Heart left ventricle (tissue), 13 donors: ENCODE measurements around the gene GNAO1.

ENCODE experiments used
- POLR2A ChIP-seq, 2 donors: fragments of 450-650 bp; IDR thresholded peaks; one replicate each; pipeline ENCODE4 v1.6.1; 2017; ENCODE audit warnings: antibody characterized with exemption in 2 of 2, mild to moderate bottlenecking in 2 of 2, moderate library complexity in 2 of 2
- TF ChIP-seq, protein P1 (sequence below), 12 donors: fragments of 200-600 bp; sonication (generic) in 4 of 12; IDR thresholded peaks; one replicate each; pipeline versions ENCODE4 v1.5.0 to v1.8.0; 2018 to 2022; ENCODE audit warnings: antibody characterized with exemption in 12 of 12, mild to moderate bottlenecking in 5 of 12
- donor health status: ischemic (EF 13 %, LVEDD 7.1; RV severe dilation, severe dysfunction).
- donor health status: DM: no; HTN: yes; CAD: no.
- donor health status: DM: no; HTN: no; CAD: no.
- donor health status: ischemic (EF 25% LVEDD 6.9; RV normal size, moderate dysfunction).
- donor health status: ischemic (EF 25% LVEDD 5.7; RV mildly dilated, moderate dysfunction).
- donor health status: ischemic (EF 35%, LVEDD 5.7; RV mildly dilated, moderate dysfunction).
- donor health status: nonischemic (EF 11% LVEDD 7.7; RV severe dilation, severe dysfunction).
- donor health status: DM: yes; HTN: yes; CAD: no.
- donor health status: PGD.
- donor health status: ischemic (EF 29% LVEDD 5.4; RV normal size, mild dysfunction).
- donor health status: nonischemic (EF 23%, LVEDD 6.1; RV moderate dilation, normal function).

DNA sequence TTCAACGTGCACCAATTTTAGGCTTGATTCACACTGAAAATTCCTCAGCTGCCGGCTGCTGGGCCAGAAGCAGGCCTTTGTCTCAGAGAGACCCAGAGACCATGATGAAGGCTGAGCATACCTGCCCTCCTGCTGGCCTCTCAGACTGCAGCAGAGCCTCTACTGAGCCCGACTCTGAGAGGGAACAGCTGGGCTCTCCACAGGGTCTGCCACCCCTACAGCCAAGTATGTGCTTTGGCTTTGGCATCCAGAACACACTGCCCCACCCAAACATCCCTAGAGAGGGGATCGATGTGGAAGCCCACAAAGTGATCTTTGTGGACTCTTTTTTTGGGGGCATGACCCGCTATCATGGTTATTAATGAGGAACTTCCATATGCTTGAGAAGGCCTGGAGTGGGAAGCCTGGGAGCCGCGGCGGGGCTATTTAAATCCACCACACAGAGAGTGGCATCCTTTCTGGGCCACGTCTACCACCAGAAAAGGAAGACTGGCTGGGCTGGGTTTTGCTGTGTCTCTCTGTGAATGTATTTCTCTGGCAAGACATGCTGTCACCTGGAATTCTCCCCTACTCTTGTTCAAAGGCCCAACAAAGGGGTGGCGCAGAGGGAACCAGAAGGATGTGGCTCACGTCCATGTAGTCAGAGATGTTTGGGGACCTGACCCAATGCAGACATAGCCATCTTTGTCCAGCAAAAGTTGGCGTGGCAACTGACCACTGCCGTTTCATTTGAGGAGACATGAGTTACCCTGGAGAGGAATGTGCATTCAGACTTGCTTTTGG, 69.3 kb downstream of the GNAO1 start:
- TF ChIP-seq POLR2A (IDR thresholded peaks at IDR 0.05) = no peak
- TF ChIP-seq, protein P1, sequence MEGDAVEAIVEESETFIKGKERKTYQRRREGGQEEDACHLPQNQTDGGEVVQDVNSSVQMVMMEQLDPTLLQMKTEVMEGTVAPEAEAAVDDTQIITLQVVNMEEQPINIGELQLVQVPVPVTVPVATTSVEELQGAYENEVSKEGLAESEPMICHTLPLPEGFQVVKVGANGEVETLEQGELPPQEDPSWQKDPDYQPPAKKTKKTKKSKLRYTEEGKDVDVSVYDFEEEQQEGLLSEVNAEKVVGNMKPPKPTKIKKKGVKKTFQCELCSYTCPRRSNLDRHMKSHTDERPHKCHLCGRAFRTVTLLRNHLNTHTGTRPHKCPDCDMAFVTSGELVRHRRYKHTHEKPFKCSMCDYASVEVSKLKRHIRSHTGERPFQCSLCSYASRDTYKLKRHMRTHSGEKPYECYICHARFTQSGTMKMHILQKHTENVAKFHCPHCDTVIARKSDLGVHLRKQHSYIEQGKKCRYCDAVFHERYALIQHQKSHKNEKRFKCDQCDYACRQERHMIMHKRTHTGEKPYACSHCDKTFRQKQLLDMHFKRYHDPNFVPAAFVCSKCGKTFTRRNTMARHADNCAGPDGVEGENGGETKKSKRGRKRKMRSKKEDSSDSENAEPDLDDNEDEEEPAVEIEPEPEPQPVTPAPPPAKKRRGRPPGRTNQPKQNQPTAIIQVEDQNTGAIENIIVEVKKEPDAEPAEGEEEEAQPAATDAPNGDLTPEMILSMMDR (IDR thresholded peaks at IDR 0.05) = no peak
